Colonic mucosa (tissue), 4 donors: ENCODE measurements around the gene KIAA1217. TPM values are rescaled to one million over a fixed set of nuclear protein-coding genes. Genes with fewer than 3 reads are reported as not detected.

Experiments used
- DNase-seq: peaks from one replicate; pipeline ENCODE4 v3.0.0-alpha.2; 2020
- H3K27ac ChIP-seq: fragments of 200-600 bp; one replicate; pipeline ENCODE4 v1.8.0; 2021
- H3K27me3 ChIP-seq: fragments of 200-600 bp; one replicate; pipeline ENCODE4 v1.8.0; 2021
- H3K36me3 ChIP-seq: fragments of 200-600 bp; one replicate; pipeline ENCODE4 v1.8.0; 2021
- H3K4me1 ChIP-seq: fragments of 200-600 bp; one replicate; pipeline ENCODE4 v1.8.0; 2021; ENCODE audit warnings: mild to moderate bottlenecking
- H3K4me3 ChIP-seq: fragments of 200-600 bp; one replicate; pipeline ENCODE4 v1.8.0; 2021
- H3K9ac ChIP-seq, 2 donors: one replicate each; pipeline ENCODE4 v1.7.0; 2013; ENCODE audit warnings: control low read depth in 2 of 2, low read depth in 2 of 2, low read length in 2 of 2
- H3K9me3 ChIP-seq: fragments of 200-600 bp; one replicate; pipeline ENCODE4 v1.8.0; 2021
- intact Hi-C: fragments of 100-400 bp; cut with DNase I; formaldehyde crosslinking; loops from one replicate; pipeline ENCODE4 v1.14.1; 2022
- total RNA-seq, 2 donors: library from RNA; stranded (reverse); fragmentation: NEBNext Ultra II Directional in 1 of 2; extraction: Animal tissue kit (Norgen Biotek cat#: 25700) in 1 of 2; gene quantifications; one replicate each; pipeline ENCODE4 v1.2.1, GENCODE V29; 2021
- TF ChIP-seq, protein P1 (sequence below): fragments of 200-600 bp; IDR thresholded peaks from one replicate; pipeline ENCODE4 v1.8.0; 2022; ENCODE audit warnings: antibody characterized with exemption, mild to moderate bottlenecking
- donor health status: healthy.
- donor health status: DM: no; HTN: no; CAD: no.
- donor health status: DM: no; HTN: no; CAD: no.

Gene KIAA1217
- total RNA-seq, 2 donors from 2014 or later, result 34.2 to 61.2 TPM

DNA sequence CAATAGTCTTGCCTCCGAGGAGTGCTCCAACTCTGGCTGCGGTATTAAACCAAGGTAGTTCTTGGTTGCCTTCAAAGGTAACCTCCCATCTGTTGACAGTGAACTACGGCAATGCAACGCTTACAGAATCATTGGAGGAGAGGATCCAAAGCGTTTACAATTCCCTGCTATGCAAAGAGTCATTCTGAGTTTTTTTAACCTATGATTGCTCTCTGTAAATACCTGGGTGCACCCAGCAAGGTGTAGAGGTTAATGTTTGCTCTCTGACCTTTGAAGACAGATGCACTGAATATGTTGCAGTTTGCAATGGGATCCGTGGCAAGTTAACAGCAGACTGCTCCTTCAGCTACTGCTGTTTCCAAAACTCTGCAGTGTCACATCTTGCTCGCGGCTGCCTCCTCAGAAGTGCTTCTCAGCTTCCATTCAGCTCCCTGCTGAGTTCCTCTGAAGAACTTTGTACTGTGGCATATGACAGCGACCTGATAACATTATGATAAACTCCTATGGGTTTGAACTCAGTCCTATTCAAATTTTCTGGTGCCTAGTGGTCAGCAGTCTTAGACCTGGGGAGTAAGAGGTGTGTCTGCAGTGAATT, 29.0 kb downstream of the KIAA1217 start:
- DNase-seq, result peak; percentile 44
- intact Hi-C loops, result no loop called here
- no peaks in the 10 kb centered on the region for H3K9me3 ChIP-seq
- no peaks in the 10 kb centered on the region for H3K27me3 ChIP-seq
- TF ChIP-seq, protein P1, sequence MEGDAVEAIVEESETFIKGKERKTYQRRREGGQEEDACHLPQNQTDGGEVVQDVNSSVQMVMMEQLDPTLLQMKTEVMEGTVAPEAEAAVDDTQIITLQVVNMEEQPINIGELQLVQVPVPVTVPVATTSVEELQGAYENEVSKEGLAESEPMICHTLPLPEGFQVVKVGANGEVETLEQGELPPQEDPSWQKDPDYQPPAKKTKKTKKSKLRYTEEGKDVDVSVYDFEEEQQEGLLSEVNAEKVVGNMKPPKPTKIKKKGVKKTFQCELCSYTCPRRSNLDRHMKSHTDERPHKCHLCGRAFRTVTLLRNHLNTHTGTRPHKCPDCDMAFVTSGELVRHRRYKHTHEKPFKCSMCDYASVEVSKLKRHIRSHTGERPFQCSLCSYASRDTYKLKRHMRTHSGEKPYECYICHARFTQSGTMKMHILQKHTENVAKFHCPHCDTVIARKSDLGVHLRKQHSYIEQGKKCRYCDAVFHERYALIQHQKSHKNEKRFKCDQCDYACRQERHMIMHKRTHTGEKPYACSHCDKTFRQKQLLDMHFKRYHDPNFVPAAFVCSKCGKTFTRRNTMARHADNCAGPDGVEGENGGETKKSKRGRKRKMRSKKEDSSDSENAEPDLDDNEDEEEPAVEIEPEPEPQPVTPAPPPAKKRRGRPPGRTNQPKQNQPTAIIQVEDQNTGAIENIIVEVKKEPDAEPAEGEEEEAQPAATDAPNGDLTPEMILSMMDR, result no peak
- H3K4me1 ChIP-seq, result peaks cover 5% of the 10 kb centered on the region
- no peaks in the 10 kb centered on the region for H3K36me3 ChIP-seq
- no peak overlapping the region for H3K27ac ChIP-seq
- H3K4me3 ChIP-seq, result no peak overlapping the region
- H3K9ac ChIP-seq, result no peak overlapping the region

DNA sequence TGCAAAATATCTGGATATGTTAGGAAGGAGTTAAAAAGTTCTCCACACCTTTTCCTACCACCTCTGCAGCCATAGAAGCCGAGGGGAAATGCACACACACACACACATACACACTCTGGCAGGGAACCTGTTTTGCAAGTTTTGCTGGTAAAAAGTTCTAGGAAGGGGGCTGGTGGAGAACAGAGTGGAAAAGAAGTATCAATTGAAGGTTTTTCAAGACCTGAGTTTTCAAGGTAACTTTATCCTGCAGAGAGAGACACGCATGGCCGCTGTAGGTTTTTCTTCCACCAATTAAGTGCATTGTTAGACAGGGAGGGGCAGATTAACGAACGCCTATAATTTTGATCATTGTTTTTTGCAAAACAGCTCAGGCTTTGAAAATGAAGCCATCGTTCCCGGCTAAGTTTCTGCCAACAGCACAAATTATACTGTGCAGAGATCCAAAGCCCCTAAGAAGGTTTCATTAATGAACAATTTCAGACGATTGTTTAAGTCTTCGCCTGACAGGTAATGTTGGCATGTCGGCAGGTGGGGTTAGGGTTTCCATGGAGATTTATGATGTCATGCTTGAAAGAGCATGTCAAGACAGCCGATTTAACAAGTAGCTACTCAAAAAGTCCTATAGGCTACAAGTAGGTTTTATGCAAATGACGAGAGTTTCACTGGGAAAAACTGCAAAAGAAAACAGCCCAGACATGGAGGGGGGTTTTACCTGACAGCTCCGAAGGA, 29.7 kb downstream of the KIAA1217 start:
- H3K4me1 ChIP-seq, result peaks cover 5% of the 10 kb centered on the region
- DNase-seq, result peak; percentile 65
- H3K27me3 ChIP-seq, result no peaks in the 10 kb centered on the region
- H3K36me3 ChIP-seq, result no peaks in the 10 kb centered on the region
- no peaks in the 10 kb centered on the region for H3K9me3 ChIP-seq
- intact Hi-C loops, result no loop called here
- H3K4me3 ChIP-seq, result peak overlapping the region; percentile 10
- peak overlapping the region in 1 of 2 donors; percentile 57 for H3K9ac ChIP-seq
- H3K27ac ChIP-seq, result peak overlapping the region; percentile 37
- TF ChIP-seq, protein P1, result no peak

DNA sequence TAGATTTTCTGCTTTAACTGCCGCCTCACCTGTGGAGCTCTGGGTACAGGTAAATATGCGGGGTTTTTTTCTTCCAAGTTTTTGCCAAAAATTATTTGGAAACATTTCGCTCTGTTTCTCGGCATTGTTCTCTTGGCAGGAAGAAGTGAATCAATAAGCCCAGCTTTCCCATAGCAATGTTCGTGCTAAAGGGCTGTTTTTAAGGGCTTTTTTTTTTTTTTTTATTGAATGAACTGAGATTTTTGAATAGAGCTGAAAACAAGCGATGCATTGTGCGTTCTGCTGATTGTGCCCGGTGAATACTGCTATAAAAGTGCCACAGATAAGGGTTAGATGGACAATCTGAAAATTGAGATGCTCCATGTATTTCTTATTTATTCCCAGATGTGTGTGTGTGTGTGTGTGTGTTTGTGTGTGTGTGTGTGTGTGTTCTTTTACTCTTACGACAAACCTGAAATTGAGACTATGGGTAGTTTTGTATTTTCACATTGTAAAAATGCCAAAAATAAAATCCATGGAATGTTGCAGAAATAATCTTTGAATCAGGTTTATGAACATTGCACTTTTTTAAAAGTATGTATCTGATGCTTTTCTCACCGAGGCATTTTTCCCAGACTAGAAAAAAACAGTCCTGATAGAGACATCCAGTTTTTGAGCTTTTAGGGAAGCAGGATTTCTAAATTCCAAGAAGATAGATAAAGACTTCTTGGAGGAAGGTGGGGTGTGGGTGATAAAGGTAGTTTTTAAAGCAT, 30.5 kb downstream of the KIAA1217 start:
- H3K9me3 ChIP-seq, result no peaks in the 10 kb centered on the region
- H3K4me1 ChIP-seq, result peaks cover 5% of the 10 kb centered on the region
- intact Hi-C loops, result no loop called here
- H3K9ac ChIP-seq, result peak overlapping the region in 1 of 2 donors; percentile 57
- H3K4me3 ChIP-seq, result peak overlapping the region; percentile 10
- peak overlapping the region; percentile 37 for H3K27ac ChIP-seq
- no peak for DNase-seq
- H3K27me3 ChIP-seq, result no peaks in the 10 kb centered on the region
- no peaks in the 10 kb centered on the region for H3K36me3 ChIP-seq
- TF ChIP-seq, protein P1, result no peak

DNA sequence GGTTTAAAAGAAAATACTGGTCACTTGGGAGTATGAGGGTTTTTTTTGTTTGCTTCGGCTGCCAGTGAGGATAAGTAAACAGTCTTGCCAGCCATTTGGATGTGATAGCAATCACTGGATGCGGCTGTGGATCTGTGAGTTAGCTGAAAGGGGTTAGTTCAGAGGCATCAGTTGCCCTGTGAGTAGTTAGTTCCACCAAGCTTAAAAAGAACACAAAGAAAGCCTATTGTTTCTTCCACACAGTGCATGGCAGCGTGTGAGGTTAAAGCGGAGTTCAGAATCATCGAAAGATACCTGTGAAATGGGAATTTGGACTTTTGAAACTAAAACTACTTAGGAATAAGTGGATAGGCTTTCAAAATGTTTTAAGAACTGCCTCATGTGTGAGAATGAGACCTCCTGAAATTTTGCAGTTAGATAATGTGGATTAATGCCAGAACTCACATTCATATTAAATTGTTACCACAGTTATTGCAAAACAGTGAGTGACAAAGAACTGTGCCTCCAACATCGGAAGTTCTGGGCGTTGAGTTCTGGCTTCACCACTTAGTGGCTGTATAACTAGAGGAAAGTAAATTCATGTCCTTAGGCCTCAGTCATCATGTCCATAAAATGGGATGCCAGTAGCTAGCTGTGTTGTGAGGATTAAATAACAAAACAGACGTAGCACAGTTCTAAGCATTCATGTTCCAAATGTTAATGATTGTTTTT, 31.3 kb downstream of the KIAA1217 start:
- TF ChIP-seq, protein P1, result no peak
- Histone ChIP-seq H3K27me3 (no peaks in the 10 kb centered on the region), H3K9ac (no peak overlapping the region), H3K36me3 (no peaks in the 10 kb centered on the region), H3K4me1 (peaks cover 5% of the 10 kb centered on the region), H3K4me3 (no peak overlapping the region), H3K9me3 (no peaks in the 10 kb centered on the region), H3K27ac (no peak overlapping the region)
- intact Hi-C loops, result no loop called here
- peak; percentile 29 for DNase-seq

DNA sequence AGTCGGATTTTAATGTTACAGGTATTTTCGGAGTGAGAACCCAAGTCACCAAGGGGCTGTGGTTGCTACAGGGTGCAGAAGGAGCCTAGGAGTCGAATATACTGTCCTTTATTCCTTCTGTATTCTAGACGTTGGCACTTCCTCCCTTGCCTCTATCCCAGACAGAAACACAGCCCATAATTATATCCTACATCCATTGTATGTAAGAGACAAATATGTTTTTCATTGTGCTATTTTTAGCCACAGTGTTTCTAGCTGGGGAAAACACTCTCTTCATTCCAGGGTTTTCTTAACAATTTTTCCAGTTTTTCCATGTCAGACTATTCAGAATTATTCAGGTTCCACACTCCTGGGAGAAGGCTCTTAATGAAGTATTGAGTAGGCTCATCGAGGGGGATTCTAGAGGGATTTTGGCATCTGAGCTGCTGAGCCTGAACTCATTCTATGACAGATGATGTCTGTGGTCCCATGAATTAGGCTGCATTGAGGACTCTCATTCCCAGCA, 32.6 kb downstream of the KIAA1217 start:
- TF ChIP-seq, protein P1, result no peak
- intact Hi-C loops, result no loop called here
- Histone ChIP-seq H3K9ac (no peak overlapping the region), H3K4me3 (no peak overlapping the region), H3K36me3 (no peaks in the 10 kb centered on the region), H3K27ac (no peak overlapping the region), H3K27me3 (no peaks in the 10 kb centered on the region), H3K9me3 (no peaks in the 10 kb centered on the region), H3K4me1 (peaks cover 5% of the 10 kb centered on the region)
- no peak for DNase-seq
